ENCODE data around the gene APPBP2.

Gene APPBP2

GRCh38 chr17:60563743-60564142 lies 37.7 kb upstream of the APPBP2 start:
- Histone ChIP-seq H3F3A (ENCODE audit: control insufficient read depth, insufficient read depth) (no peaks in the 10 kb centered on the region), H3K79me2 (ENCODE audit: control insufficient read depth, low read length) (no peaks in the 10 kb centered on the region)
- TF ChIP-seq, protein P1, sequence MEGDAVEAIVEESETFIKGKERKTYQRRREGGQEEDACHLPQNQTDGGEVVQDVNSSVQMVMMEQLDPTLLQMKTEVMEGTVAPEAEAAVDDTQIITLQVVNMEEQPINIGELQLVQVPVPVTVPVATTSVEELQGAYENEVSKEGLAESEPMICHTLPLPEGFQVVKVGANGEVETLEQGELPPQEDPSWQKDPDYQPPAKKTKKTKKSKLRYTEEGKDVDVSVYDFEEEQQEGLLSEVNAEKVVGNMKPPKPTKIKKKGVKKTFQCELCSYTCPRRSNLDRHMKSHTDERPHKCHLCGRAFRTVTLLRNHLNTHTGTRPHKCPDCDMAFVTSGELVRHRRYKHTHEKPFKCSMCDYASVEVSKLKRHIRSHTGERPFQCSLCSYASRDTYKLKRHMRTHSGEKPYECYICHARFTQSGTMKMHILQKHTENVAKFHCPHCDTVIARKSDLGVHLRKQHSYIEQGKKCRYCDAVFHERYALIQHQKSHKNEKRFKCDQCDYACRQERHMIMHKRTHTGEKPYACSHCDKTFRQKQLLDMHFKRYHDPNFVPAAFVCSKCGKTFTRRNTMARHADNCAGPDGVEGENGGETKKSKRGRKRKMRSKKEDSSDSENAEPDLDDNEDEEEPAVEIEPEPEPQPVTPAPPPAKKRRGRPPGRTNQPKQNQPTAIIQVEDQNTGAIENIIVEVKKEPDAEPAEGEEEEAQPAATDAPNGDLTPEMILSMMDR (IDR thresholded peaks at IDR 0.05; ENCODE audit: low read depth, low read length, poor library complexity, severe bottlenecking), result no peak
- TF ChIP-seq EZH2phosphoT487 (IDR thresholded peaks at IDR 0.05; ENCODE audit: borderline replicate concordance, low read length), result no peak

DNA sequence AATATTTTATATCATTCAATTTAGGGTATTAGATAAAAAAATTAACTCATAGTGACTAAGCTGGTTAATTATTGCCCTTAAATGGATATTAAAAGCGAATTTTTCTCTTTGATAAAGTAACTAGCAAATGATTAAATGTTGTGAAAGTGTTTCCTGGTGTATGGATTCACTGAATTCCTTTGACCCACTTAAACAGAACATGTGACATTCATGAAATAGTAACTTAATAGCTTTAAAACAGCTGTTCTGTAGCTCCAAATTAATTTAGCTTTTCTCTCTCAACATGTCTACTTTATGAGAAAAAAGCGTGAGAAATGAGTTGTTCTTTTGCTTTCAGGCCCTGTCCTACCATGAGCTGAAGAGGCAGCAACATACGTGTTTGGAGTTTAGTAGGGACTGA lies 36.4 kb upstream of the APPBP2 start:
- no peaks in the 10 kb centered on the region for H3K4me1 ChIP-seq (ENCODE audit: control insufficient read depth, low read length)
- H4K20me1 ChIP-seq (ENCODE audit: control insufficient read depth, insufficient read depth, low read depth, low read length), result no peaks in the 10 kb centered on the region
- H3K27me3 ChIP-seq (ENCODE audit: control insufficient read depth, low read length), result no peaks in the 10 kb centered on the region
- no peaks in the 10 kb centered on the region for H3K79me2 ChIP-seq (ENCODE audit: control insufficient read depth, low read length)
- peaks cover 14% of the 10 kb centered on the region; the same call in 1 of the 2 replicates for H3K9me3 ChIP-seq (ENCODE audit: control insufficient read depth, insufficient read depth, low read length)
- H3K36me3 ChIP-seq (ENCODE audit: control insufficient read depth, low read length), result no peaks in the 10 kb centered on the region
- H3K27ac ChIP-seq (ENCODE audit: low read depth, low read length), result no peak overlapping the region
- no peak overlapping the region for H3K4me2 ChIP-seq (ENCODE audit: low read length)
- H3K4me3 ChIP-seq (ENCODE audit: low read length), result no peak overlapping the region
- H3K9me2 ChIP-seq (replicated peaks; ENCODE audit: control insufficient read depth, low read length), result no peaks in the 10 kb centered on the region
- TF ChIP-seq EZH2phosphoT487 (IDR thresholded peaks at IDR 0.05; ENCODE audit: borderline replicate concordance, low read length), result no peak
- TF ChIP-seq, protein P1 (IDR thresholded peaks at IDR 0.05; ENCODE audit: low read depth, low read length, poor library complexity, severe bottlenecking), result no peak
- no peaks in the 10 kb centered on the region for H3F3A ChIP-seq (ENCODE audit: control insufficient read depth, insufficient read depth)

More at GRCh38 chr17:60563743-60564142, 37.7 kb upstream of the APPBP2 start:
- no peaks in the 10 kb centered on the region for H3K4me1 ChIP-seq (ENCODE audit: control insufficient read depth, low read length)
- no peaks in the 10 kb centered on the region for H3K9me2 ChIP-seq (replicated peaks; ENCODE audit: control insufficient read depth, low read length)
- no peaks in the 10 kb centered on the region for H3K36me3 ChIP-seq (ENCODE audit: control insufficient read depth, low read length)
- no peak overlapping the region for H3K27ac ChIP-seq (ENCODE audit: low read depth, low read length)
- no peak overlapping the region for H3K4me2 ChIP-seq (ENCODE audit: low read length)
- no peak overlapping the region for H3K4me3 ChIP-seq (ENCODE audit: low read length)
- peaks cover 2% of the 10 kb centered on the region; the same call in 1 of the 2 replicates for H3K9me3 ChIP-seq (ENCODE audit: control insufficient read depth, insufficient read depth, low read length)
- no peaks in the 10 kb centered on the region for H3K27me3 ChIP-seq (ENCODE audit: control insufficient read depth, low read length)
- no peaks in the 10 kb centered on the region for H4K20me1 ChIP-seq (ENCODE audit: control insufficient read depth, insufficient read depth, low read depth, low read length)

DNA sequence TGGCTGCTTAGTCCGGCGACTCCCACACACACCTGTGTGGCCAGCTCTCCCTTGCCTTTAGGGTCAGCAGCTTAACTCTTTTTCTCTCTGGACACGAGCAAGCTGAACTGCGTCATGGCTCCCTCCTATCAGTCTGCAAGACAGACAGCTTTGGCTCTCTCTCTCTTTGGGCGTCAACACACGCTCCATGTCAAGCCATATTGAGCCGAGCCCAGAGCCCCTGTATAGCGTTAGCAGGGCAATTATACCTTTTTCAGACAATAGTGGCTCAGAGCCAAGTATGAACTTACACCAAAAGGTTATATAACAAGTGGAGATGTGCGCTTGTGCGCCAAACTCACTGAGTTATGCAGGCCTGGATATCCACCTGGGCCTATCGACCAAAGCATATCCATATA lies 34.8 kb upstream of the APPBP2 start:
- Histone ChIP-seq H3K79me2 (ENCODE audit: control insufficient read depth, low read length) (no peaks in the 10 kb centered on the region), H4K20me1 (ENCODE audit: control insufficient read depth, insufficient read depth, low read depth, low read length) (no peaks in the 10 kb centered on the region), H3K36me3 (ENCODE audit: control insufficient read depth, low read length) (no peaks in the 10 kb centered on the region), H3F3A (ENCODE audit: control insufficient read depth, insufficient read depth) (no peaks in the 10 kb centered on the region), H3K27ac (ENCODE audit: low read depth, low read length) (no peak overlapping the region), H3K4me1 (ENCODE audit: control insufficient read depth, low read length) (no peaks in the 10 kb centered on the region), H3K4me3 (ENCODE audit: low read length) (no peak overlapping the region), H3K4me2 (ENCODE audit: low read length) (no peak overlapping the region), H3K9me3 (ENCODE audit: control insufficient read depth, insufficient read depth, low read length) (peaks cover 21% of the 10 kb centered on the region; the same call in 1 of the 2 replicates), H3K27me3 (ENCODE audit: control insufficient read depth, low read length) (no peaks in the 10 kb centered on the region), H3K9me2 (replicated peaks; ENCODE audit: control insufficient read depth, low read length) (no peaks in the 10 kb centered on the region)
- no peak for TF ChIP-seq EZH2phosphoT487 (IDR thresholded peaks at IDR 0.05; ENCODE audit: borderline replicate concordance, low read length)
- TF ChIP-seq, protein P1 (IDR thresholded peaks at IDR 0.05; ENCODE audit: low read depth, low read length, poor library complexity, severe bottlenecking), result no peak
